Loucy (cell line): ENCODE data around the gene DGCR2.
"Not testable (repeated sequence)": the region's sequence is repeated elsewhere in the genome, so short reads cannot be mapped to it uniquely, and the experiment has no call there.

Experiments
- CTCF ChIP-seq: fragments of 200-600 bp; sonication (generic); conservative IDR thresholded peaks from 2 replicates; pipeline ENCODE4 v1.5.1; 2014; ENCODE audit warnings: mild to moderate bottlenecking, antibody characterized with exemption, low read length
- EZH2phosphoT487 ChIP-seq: fragments of 200-600 bp; IDR thresholded peaks from 2 replicates; pipeline ENCODE4 v1.6.1; 2018; ENCODE audit warnings: antibody characterized with exemption, mild to moderate bottlenecking, moderate library complexity, borderline replicate concordance

GRCh38 chr22:19028060-19028455 lies 94.2 kb downstream of the DGCR2 start:
- TF ChIP-seq CTCF, EZH2phosphoT487: not testable (repeated sequence)
